A673 (cell line): ENCODE results near the gene FCN2.

Experiments used
- EZH2 ChIP-seq: fragments of 200-600 bp; sonication (generic); IDR thresholded peaks from 2 replicates; pipeline ENCODE4 v1.6.1; 2017; ENCODE audit warnings: borderline replicate concordance, low read depth, mild to moderate bottlenecking, mixed read lengths, antibody characterized with exemption, low read length; ENCODE audit not compliant: poor library complexity, severe bottlenecking
- TF ChIP-seq, protein P1 (sequence below): fragments of 300-800, 200-600 bp; sonication (generic); conservative IDR thresholded peaks from 2 replicates; pipeline ENCODE4 v1.5.1; 2017; ENCODE audit warnings: low read depth, mild to moderate bottlenecking, antibody characterized with exemption, low read length, moderate library complexity, mixed read lengths

DNA sequence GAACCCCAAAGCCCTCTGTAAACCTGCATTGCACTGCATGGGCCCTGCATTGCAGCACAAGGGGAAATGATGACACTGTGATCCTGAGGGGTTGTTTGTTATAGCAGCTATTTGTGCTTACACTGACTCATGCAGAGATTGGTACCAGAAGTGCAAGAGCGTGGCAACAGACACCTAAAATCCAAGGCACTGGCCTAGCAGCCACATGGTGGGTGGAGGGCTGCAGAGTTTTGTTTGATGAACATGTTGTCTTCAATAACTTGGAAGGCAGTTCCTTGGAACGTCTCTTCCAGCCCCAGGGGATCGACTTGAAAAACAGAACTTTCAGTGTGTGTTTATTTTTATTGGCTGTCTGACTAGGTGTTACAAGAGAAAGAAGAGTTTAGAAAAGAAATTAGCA is 14.5 kb downstream of the FCN2 start:
- no peak for TF ChIP-seq EZH2
- TF ChIP-seq, protein P1, sequence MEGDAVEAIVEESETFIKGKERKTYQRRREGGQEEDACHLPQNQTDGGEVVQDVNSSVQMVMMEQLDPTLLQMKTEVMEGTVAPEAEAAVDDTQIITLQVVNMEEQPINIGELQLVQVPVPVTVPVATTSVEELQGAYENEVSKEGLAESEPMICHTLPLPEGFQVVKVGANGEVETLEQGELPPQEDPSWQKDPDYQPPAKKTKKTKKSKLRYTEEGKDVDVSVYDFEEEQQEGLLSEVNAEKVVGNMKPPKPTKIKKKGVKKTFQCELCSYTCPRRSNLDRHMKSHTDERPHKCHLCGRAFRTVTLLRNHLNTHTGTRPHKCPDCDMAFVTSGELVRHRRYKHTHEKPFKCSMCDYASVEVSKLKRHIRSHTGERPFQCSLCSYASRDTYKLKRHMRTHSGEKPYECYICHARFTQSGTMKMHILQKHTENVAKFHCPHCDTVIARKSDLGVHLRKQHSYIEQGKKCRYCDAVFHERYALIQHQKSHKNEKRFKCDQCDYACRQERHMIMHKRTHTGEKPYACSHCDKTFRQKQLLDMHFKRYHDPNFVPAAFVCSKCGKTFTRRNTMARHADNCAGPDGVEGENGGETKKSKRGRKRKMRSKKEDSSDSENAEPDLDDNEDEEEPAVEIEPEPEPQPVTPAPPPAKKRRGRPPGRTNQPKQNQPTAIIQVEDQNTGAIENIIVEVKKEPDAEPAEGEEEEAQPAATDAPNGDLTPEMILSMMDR: no peak
